ENCODE data around the gene CACNG8. TPM values are rescaled to one million over a fixed set of nuclear protein-coding genes. Genes with fewer than 3 reads are reported as not detected.
"Not testable (repeated sequence)": the region's sequence is repeated elsewhere in the genome, so short reads cannot be mapped to it uniquely, and the experiment has no call there.

Gene CACNG8
- polyA plus RNA-seq, 4 donors, result 0.15 to 0.50 (median 0.24) TPM

DNA sequence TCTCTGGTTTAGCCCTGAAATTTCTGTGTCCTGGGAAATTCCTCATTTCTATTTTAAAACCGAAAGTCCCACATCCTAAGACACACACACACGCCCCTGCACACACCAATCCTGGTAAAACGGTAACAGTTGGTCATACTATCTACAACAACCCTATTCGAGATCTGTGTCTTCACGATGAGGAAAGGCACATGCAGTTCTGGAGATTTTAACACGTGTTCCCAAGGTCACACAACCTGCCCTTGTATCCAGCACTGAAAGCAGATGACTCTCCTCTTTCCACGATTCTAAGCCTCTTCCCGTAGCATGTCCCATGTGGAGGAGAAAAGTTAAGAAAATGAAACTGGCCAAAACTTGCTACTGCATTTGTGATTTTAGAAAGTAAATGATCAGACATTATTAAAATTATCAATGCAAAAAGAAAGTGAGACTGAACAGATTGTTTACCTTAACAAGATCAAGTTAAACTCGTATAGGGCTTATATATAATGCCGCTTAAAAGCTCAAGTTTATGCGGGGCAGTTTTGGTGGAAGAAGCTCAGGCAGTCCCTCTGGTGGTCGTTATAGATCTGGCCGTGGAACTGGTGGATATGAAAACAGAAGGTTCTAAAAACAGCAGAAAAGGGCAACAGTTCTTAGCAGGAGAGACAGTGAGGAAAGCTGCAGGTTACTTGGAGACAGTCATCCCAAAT, 68.3 kb downstream of the CACNG8 start:
- DNase-seq (ENCODE audit: low read depth in 4 of 4, low spot score in 3 of 4), result no peak

DNA sequence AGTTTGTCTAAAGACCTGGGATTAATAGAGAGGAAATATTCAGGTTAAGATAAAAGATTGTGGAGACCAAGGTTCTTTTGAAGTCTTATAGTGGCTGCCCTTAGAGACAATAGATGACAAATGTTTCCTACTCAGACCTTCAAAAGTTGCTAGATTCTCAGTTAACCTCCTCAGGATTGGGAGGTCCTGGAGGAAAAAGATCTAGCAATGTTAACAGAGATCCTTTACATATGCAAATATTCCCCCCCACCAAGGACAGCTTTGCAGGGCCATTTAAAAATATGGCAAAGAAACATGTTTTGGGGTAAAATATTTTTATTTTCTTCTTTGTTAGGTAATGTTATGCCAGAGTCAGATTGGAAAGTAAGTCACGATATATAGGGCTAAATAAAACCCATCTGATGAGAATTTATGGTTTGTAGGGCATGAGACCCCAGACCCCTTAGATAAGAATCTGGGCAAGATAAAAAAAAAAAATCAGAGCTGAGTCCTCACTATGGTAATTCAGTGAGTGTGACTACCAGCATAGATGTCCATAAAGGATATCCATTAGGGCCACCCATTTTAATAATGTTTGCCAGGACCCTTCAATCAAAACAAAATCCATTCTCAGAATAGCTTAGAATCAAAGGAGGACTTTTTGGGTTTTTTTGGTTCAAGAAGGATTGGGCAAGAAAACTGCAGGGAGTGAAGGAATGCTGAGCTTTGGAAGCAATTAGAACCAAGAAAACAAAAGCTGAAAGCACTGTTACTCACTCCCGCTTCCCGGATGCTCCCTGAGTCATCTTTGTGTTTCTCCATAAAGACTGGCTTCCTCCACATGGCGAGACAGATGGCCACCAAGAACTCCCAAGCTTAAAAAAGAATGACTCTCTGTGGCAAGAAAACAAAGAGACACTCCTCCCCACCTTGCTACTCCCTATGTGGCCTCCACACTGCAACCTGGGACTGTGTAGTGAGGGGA, 72.8 kb downstream of the CACNG8 start:
- no peak for DNase-seq (ENCODE audit: low read depth in 4 of 4, low spot score in 3 of 4)

DNA sequence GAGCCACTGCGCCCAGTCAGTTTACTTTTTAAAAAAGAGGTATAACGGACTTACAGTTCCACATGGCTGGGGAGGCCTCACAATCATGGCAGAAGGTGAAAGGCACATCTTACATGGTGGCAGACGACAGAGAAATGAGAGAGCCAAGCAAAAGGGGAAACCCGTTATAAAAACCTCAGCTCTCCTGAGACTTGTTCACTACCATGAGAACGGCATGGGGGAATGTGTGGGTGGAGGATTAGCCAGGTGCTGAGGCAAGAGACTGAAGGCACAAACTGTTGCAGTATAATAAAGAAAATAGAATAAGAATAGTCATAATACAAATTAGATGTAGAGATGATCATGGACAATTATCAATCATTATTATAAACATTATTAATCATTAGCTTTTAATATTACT, 73.8 kb downstream of the CACNG8 start:
- DNase-seq (ENCODE audit: low read depth in 4 of 4, low spot score in 3 of 4), result not testable (repeated sequence)

Other genes starting within 250 kb of the CACNG8 start
- gene NLRP12, start 138.6 kb upstream of the CACNG8 start, polyA plus RNA-seq (ENCODE audit: insufficient read length in 4 of 4), result under 1 TPM; 0.04 to 0.30 (median 0.24) TPM
- 100 to 1,000 TPM in 1 of 4 donors, 10 to 100 TPM in 3; 69.0 to 232 (median 74.0) TPM for gene MYADM, start 95.1 kb upstream of the CACNG8 start, polyA plus RNA-seq (ENCODE audit: insufficient read length in 4 of 4)
- under 1 TPM; 0.34 to 0.99 (median 0.69) TPM for gene PRKCG, start 80.7 kb upstream of the CACNG8 start, polyA plus RNA-seq (ENCODE audit: insufficient read length in 4 of 4)
- gene CACNG7, start 53.7 kb upstream of the CACNG8 start, polyA plus RNA-seq (ENCODE audit: insufficient read length in 4 of 4), result 1 to 10 TPM in 1 of 4 donors, under 1 TPM in 3; 0.15 to 1.5 (median 0.62) TPM
- gene CACNG6, start 28.7 kb downstream of the CACNG8 start, polyA plus RNA-seq (ENCODE audit: insufficient read length in 4 of 4), result 1 to 10 TPM in 1 of 4 donors, under 1 TPM in 3; 0.42 to 1.3 (median 0.85) TPM
- gene VSTM1, start 101.0 kb downstream of the CACNG8 start, polyA plus RNA-seq (ENCODE audit: insufficient read length in 4 of 4), result under 1 TPM in 1 of 4 donors, not detected in 3; 0.22 TPM
- gene TARM1, start 118.4 kb downstream of the CACNG8 start, polyA plus RNA-seq (ENCODE audit: insufficient read length in 4 of 4), result under 1 TPM in 1 of 4 donors, not detected in 3; 0.21 TPM
- gene OSCAR, start 137.9 kb downstream of the CACNG8 start, polyA plus RNA-seq (ENCODE audit: insufficient read length in 4 of 4), result under 1 TPM; 0.14 to 0.50 (median 0.24) TPM
- gene NDUFA3, start 139.9 kb downstream of the CACNG8 start, polyA plus RNA-seq (ENCODE audit: insufficient read length in 4 of 4), result 100 to 1,000 TPM in 2 of 4 donors, 10 to 100 TPM in 2; 84.0 to 157 (median 96.2) TPM
- gene TFPT, start 152.7 kb downstream of the CACNG8 start, polyA plus RNA-seq (ENCODE audit: insufficient read length in 4 of 4), result 10 to 100 TPM; 11.2 to 20.8 (median 12.7) TPM
- gene PRPF31, start 152.8 kb downstream of the CACNG8 start, polyA plus RNA-seq (ENCODE audit: insufficient read length in 4 of 4), result 10 to 100 TPM; 50.8 to 72.9 (median 68.7) TPM
- 10 to 100 TPM; 58.9 to 75.7 (median 74.0) TPM for gene CNOT3, start 174.8 kb downstream of the CACNG8 start, polyA plus RNA-seq (ENCODE audit: insufficient read length in 4 of 4)
- gene LENG1, start 196.8 kb downstream of the CACNG8 start, polyA plus RNA-seq (ENCODE audit: insufficient read length in 4 of 4), result 10 to 100 TPM in 1 of 4 donors, 1 to 10 TPM in 3; 7.6 to 10.1 (median 8.6) TPM
- gene TMC4, start 210.2 kb downstream of the CACNG8 start, polyA plus RNA-seq (ENCODE audit: insufficient read length in 4 of 4), result 10 to 100 TPM in 3 of 4 donors, 1 to 10 TPM in 1; 3.8 to 50.3 (median 32.4) TPM
- 10 to 100 TPM; 51.8 to 86.8 (median 58.9) TPM for gene MBOAT7, start 226.6 kb downstream of the CACNG8 start, polyA plus RNA-seq (ENCODE audit: insufficient read length in 4 of 4)
- 10 to 100 TPM; 36.2 to 67.5 (median 45.0) TPM for gene TSEN34, start 228.4 kb downstream of the CACNG8 start, polyA plus RNA-seq (ENCODE audit: insufficient read length in 4 of 4)
- gene RPS9, start 237.9 kb downstream of the CACNG8 start, polyA plus RNA-seq (ENCODE audit: insufficient read length in 4 of 4), result 1,000 to 10,000 TPM; 1,290 to 1,562 (median 1,510) TPM